Mesenchymal stem cell (in vitro differentiated cells and primary cell): ENCODE measurements around the gene RMRP.
"Not testable (repeated sequence)": the region's sequence is repeated elsewhere in the genome, so short reads cannot be mapped to it uniquely, and the experiment has no call there.

Experiments
- DNase-seq: peaks from one replicate; pipeline ENCODE4 v3.0.0-alpha.2; 2013
- H2AFZ ChIP-seq: one replicate; pipeline ENCODE4 v1.6.1; 2013; ENCODE audit warnings: low read depth, mild to moderate bottlenecking, control low read depth, inconsistent platforms, low read length, moderate library complexity
- H2AK5ac ChIP-seq: 2 replicates; pipeline ENCODE4 v1.6.1; 2013; ENCODE audit warnings: low read length, moderate library complexity, mild to moderate bottlenecking, inconsistent platforms; ENCODE audit not compliant: severe bottlenecking
- H2BK120ac ChIP-seq: one replicate; pipeline ENCODE4 v1.6.1; 2013; ENCODE audit warnings: low read depth, mild to moderate bottlenecking, inconsistent platforms, low read length, moderate library complexity
- H2BK12ac ChIP-seq, 2 experiments: one replicate each; pipeline ENCODE4 v1.6.1; 2013; ENCODE audit warnings: inconsistent platforms in 2 of 2, low read length in 2 of 2, mild to moderate bottlenecking in 2 of 2, moderate library complexity in 2 of 2, control low read depth in 1 of 2
- H2BK15ac ChIP-seq: one replicate; pipeline ENCODE4 v1.6.1; 2013; ENCODE audit warnings: mild to moderate bottlenecking, low read depth, inconsistent platforms; ENCODE audit not compliant: poor library complexity, severe bottlenecking
- H2BK5ac ChIP-seq: 2 replicates; pipeline ENCODE4 v1.6.1; 2013; ENCODE audit warnings: low read depth, mild to moderate bottlenecking, low read length, control low read depth, inconsistent platforms; ENCODE audit not compliant: poor library complexity, severe bottlenecking
- H3K14ac ChIP-seq, 2 experiments: one replicate each; pipeline ENCODE4 v1.6.1; 2013; ENCODE audit warnings: inconsistent platforms in 2 of 2, low read length in 2 of 2, control low read depth in 1 of 2, mild to moderate bottlenecking in 1 of 2, moderate library complexity in 1 of 2
- H3K18ac ChIP-seq, 2 experiments: one replicate each; pipeline ENCODE4 v1.6.1; 2013; ENCODE audit warnings: inconsistent platforms in 2 of 2, low read length in 2 of 2, control low read depth in 1 of 2, low read depth in 1 of 2, mild to moderate bottlenecking in 1 of 2
- H3K23ac ChIP-seq, 2 experiments: one replicate each; pipeline ENCODE4 v1.6.1; 2013; ENCODE audit warnings: inconsistent platforms in 2 of 2, low read length in 2 of 2, mild to moderate bottlenecking in 2 of 2, moderate library complexity in 2 of 2, control low read depth in 1 of 2
- H3K27ac ChIP-seq: 2 replicates; pipeline ENCODE4 v1.5.1; 2013; ENCODE audit warnings: mild to moderate bottlenecking, moderate library complexity, low read length, control low read depth, inconsistent platforms; ENCODE audit not compliant: poor library complexity, severe bottlenecking
- H3K27me3 ChIP-seq, 2 experiments: 2 replicates each; pipeline versions ENCODE4 v1.6.1 to v1.7.0; 2013; ENCODE audit warnings: low read length in 2 of 2, mild to moderate bottlenecking in 2 of 2, moderate library complexity in 2 of 2, control low read depth in 1 of 2, inconsistent platforms in 1 of 2; ENCODE audit not compliant: control insufficient read depth in 1 of 2, insufficient read depth in 1 of 2
- H3K36me3 ChIP-seq, 2 experiments: 2 replicates each; pipeline versions ENCODE4 v1.6.1 to v1.7.0; 2013; ENCODE audit warnings: low read length in 2 of 2, control low read depth in 1 of 2, inconsistent platforms in 1 of 2, low read depth in 1 of 2, mild to moderate bottlenecking in 1 of 2; ENCODE audit not compliant: insufficient read depth in 2 of 2, control insufficient read depth in 1 of 2
- H3K4ac ChIP-seq, 2 experiments: one replicate each; pipeline ENCODE4 v1.6.1; 2013; ENCODE audit warnings: inconsistent platforms in 2 of 2, low read length in 2 of 2, mild to moderate bottlenecking in 2 of 2, moderate library complexity in 2 of 2, control low read depth in 1 of 2, low read depth in 1 of 2
- H3K4me1 ChIP-seq: 2 replicates; pipeline ENCODE4 v1.6.1; 2013; ENCODE audit warnings: low read depth, low read length, control low read depth; ENCODE audit not compliant: control insufficient read depth, insufficient read depth
- H3K4me2 ChIP-seq: 2 replicates; pipeline ENCODE4 v1.6.1; 2013; ENCODE audit warnings: low read length, mild to moderate bottlenecking, inconsistent platforms; ENCODE audit not compliant: poor library complexity, severe bottlenecking
- H3K4me3 ChIP-seq, 2 experiments: 2 replicates each; pipeline versions ENCODE4 v1.5.1 to v1.7.0; 2013; ENCODE audit warnings: low read length in 2 of 2, mild to moderate bottlenecking in 2 of 2, control low read depth in 1 of 2, low read depth in 1 of 2; ENCODE audit not compliant: insufficient read depth in 1 of 2
- H3K79me1 ChIP-seq: replicated peaks from 2 replicates; pipeline ENCODE4 v1.6.1; 2013; ENCODE audit warnings: mild to moderate bottlenecking, control low read depth, low read length, inconsistent platforms; ENCODE audit not compliant: poor library complexity, severe bottlenecking
- H3K9ac ChIP-seq: 2 replicates; pipeline ENCODE4 v1.7.0; 2013; ENCODE audit warnings: mild to moderate bottlenecking, low read length, moderate library complexity
- H3K9me3 ChIP-seq: 2 replicates; pipeline ENCODE4 v1.7.0; 2013; ENCODE audit warnings: mild to moderate bottlenecking, low read length; ENCODE audit not compliant: control insufficient read depth
- H4K8ac ChIP-seq: one replicate; pipeline ENCODE4 v1.6.1; 2013; ENCODE audit warnings: inconsistent platforms, mild to moderate bottlenecking, low read length, moderate library complexity
- H4K91ac ChIP-seq: one replicate; pipeline ENCODE4 v1.6.1; 2013; ENCODE audit warnings: mild to moderate bottlenecking, low read length, inconsistent platforms
- WGBS: methylation state at CpG from one replicate; pipeline ENCODE4 v1.1.7; 2013; ENCODE audit warnings: mixed read lengths; 5-methylcytosine and 5-hydroxymethylcytosine counted together

Gene RMRP

GRCh38 chr9:35646153-35646532, 11.7 kb downstream of the RMRP start:
- H3K36me3 ChIP-seq, result peaks cover 0 to 3% of the 10 kb centered on the region in 2 experiments
- H4K91ac ChIP-seq, result no peak overlapping the region
- no peaks in the 10 kb centered on the region for H3K9me3 ChIP-seq
- H3K27ac ChIP-seq, result peak overlapping the region; percentile 13
- H2AK5ac ChIP-seq, result no peak overlapping the region
- no peak for DNase-seq
- peak overlapping the region in 1 of 2 experiments; percentile 75 for H3K14ac ChIP-seq
- peak overlapping the region; percentile 54 for H2BK15ac ChIP-seq
- H3K18ac ChIP-seq, result peak overlapping the region; percentile 34 to 67
- peak overlapping the region; percentile 64 to 89 for H3K4me3 ChIP-seq
- H2BK120ac ChIP-seq, result no peak overlapping the region
- H2AFZ ChIP-seq, result peak overlapping the region; percentile 96
- peak overlapping the region; percentile 21 for H4K8ac ChIP-seq
- no peaks in the 10 kb centered on the region for H3K27me3 ChIP-seq
- peak overlapping the region; percentile 21 to 40 for H3K4ac ChIP-seq
- peak overlapping the region in 1 of 2 experiments; percentile 31 for H2BK12ac ChIP-seq
- peak overlapping the region; percentile 99 for H3K9ac ChIP-seq
- peaks cover 4% of the 10 kb centered on the region for H3K4me1 ChIP-seq
- H3K79me1 ChIP-seq, result peaks cover 2% of the 10 kb centered on the region
- H2BK5ac ChIP-seq, result no peak overlapping the region
- 2% methylated on average over 10 of the region's 11 CpGs for WGBS
- no peak overlapping the region for H3K23ac ChIP-seq
- H3K4me2 ChIP-seq, result peak overlapping the region; percentile 86

GRCh38 chr9:35645736-35646135, 12.1 kb downstream of the RMRP start:
- peak overlapping the region; percentile 99 for H3K9ac ChIP-seq
- 32% methylated on average over 9 of the region's 10 CpGs for WGBS
- not testable (repeated sequence) for H3K18ac ChIP-seq, H3K4me1 ChIP-seq, H2BK15ac ChIP-seq, H2AK5ac ChIP-seq, H3K27ac ChIP-seq, H3K23ac ChIP-seq, H4K91ac ChIP-seq, H2AFZ ChIP-seq, H3K14ac ChIP-seq, H2BK120ac ChIP-seq, H3K36me3 ChIP-seq, DNase-seq, H2BK12ac ChIP-seq, H3K79me1 ChIP-seq, H3K4ac ChIP-seq, H3K9me3 ChIP-seq, H3K27me3 ChIP-seq, H4K8ac ChIP-seq, H2BK5ac ChIP-seq
- H3K4me3 ChIP-seq, result peak overlapping the region in 1 of 2 experiments; percentile 89
- H3K4me2 ChIP-seq, result peak overlapping the region; percentile 86

GRCh38 chr9:35643046-35643445, 14.8 kb downstream of the RMRP start:
- H3K27ac ChIP-seq, result no peak overlapping the region
- no peak for DNase-seq
- H3K4me2 ChIP-seq, result no peak overlapping the region
- H2AFZ ChIP-seq, result no peak overlapping the region
- H3K79me1 ChIP-seq, result peaks cover 2% of the 10 kb centered on the region
- no peak overlapping the region for H2BK5ac ChIP-seq
- H3K4ac ChIP-seq, result peak overlapping the region in 1 of 2 experiments; percentile 13
- peak overlapping the region in 1 of 2 experiments; percentile 36 for H3K14ac ChIP-seq
- peaks cover 0 to 7% of the 10 kb centered on the region in 2 experiments for H3K36me3 ChIP-seq
- H3K4me1 ChIP-seq, result peaks cover 4% of the 10 kb centered on the region
- H3K9me3 ChIP-seq, result no peaks in the 10 kb centered on the region
- no peak overlapping the region for H3K4me3 ChIP-seq
- no peak overlapping the region for H2BK120ac ChIP-seq
- H4K8ac ChIP-seq, result no peak overlapping the region
- 89% methylated on average over 12 of the region's 12 CpGs for WGBS
- no peak overlapping the region for H2AK5ac ChIP-seq
- no peak overlapping the region for H3K23ac ChIP-seq
- no peak overlapping the region for H2BK12ac ChIP-seq
- H3K9ac ChIP-seq, result no peak overlapping the region
- H2BK15ac ChIP-seq, result no peak overlapping the region
- H3K27me3 ChIP-seq, result no peaks in the 10 kb centered on the region
- no peak overlapping the region for H4K91ac ChIP-seq
- no peak overlapping the region for H3K18ac ChIP-seq

GRCh38 chr9:35641478-35641877, 16.3 kb downstream of the RMRP start:
- not testable (repeated sequence) for H3K9ac ChIP-seq, H3K14ac ChIP-seq, H3K4me3 ChIP-seq, H2BK12ac ChIP-seq, H2BK15ac ChIP-seq, H3K4ac ChIP-seq, H4K8ac ChIP-seq, H2AFZ ChIP-seq, H3K36me3 ChIP-seq, H2BK5ac ChIP-seq, DNase-seq, H3K9me3 ChIP-seq, H3K4me1 ChIP-seq, H3K4me2 ChIP-seq, H3K23ac ChIP-seq, H3K27ac ChIP-seq, H4K91ac ChIP-seq, H2BK120ac ChIP-seq, H3K18ac ChIP-seq, H2AK5ac ChIP-seq, H3K79me1 ChIP-seq, H3K27me3 ChIP-seq
- 100% methylated on average over 1 of the region's 3 CpGs for WGBS
